NCI-H774 (cell line): ENCODE data around the gene TTC34.

Experiments
- DNase-seq: peaks from one replicate; lab custom pipeline; 2025; lab: John Stamatoyannopoulos, UW

Gene TTC34

DNA sequence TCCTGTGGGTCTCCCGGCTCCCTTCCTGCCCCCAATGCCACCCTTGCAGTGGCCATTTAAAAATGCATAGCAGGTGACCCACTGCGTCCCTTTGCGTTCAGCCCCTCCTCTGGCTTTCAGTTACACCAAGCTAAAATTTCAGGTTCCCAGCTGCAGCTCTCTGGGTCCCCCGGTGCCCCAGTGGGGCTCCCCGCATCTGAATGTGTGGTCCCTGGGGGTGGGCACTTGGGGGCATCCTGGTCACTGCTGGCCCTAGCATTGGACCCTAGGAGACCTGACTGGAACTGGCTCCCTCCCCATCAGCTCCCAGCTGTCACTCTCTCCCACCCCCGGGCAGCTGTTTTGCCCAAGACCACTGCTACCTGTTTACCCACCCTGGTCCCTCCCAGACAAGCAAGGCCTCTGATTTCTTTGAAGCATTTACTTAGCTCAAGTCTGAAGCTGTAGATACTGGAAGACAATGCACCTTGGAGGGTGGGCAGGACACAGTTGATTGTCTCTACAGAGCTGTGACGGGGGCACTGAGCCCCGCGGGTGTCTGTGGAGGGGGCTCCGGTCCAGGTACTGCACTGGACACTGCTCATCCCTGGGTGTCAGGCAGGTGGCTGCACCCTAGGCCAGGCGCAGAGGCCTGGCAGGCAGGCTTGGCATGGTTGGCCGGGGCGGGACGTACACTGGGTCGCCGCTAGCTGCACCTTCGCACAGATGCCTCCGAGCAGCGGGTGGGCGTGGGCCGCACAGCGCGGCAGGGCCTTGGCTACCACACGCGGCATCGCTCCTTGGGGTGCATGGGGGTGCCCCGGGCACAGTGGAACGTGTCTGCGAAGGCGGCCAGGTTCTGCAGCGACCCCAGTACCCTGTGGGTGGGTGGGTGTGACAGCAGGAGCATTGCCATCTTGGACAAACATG lies 211.0 kb downstream of the TTC34 start:
- no peak for DNase-seq

DNA sequence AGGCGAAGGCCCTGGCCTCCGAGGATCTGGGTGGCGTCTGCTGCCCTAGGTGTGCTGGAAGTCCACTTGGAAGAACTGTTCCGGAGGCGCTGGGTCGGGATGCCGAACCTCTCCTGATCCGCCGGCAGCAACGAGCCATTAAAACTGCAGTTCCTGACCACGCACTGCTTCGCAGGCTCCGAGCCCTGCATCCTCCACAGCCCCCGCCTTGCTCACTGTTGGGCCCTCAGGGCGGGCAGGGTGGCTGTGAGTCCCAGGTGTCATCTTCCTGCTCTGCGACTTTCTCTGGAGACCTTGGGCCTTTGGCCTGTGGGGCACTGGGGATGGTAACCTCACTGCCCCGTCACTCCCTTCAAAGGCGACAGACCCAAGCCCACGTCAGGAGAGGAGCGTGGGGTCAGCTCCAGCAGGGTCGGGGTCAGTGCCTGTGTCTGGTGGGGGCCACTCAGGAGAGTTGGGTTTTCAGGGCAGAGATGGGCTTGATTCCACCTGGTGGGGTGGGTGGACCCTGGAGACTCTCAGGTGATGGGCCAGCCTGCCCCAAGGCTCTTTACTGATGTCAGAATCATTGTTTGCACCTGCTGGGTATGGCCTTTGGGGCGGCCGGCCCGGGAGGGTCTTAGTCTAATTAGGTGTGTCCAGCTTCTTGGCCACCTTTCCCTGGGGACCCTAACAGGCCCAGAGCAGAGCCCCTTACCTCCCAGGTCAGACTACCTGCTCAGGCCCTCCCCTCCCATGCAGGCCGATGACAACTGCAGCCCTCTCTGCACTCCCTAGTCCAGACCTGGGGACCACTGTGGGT lies 211.9 kb downstream of the TTC34 start:
- no peak for DNase-seq

DNA sequence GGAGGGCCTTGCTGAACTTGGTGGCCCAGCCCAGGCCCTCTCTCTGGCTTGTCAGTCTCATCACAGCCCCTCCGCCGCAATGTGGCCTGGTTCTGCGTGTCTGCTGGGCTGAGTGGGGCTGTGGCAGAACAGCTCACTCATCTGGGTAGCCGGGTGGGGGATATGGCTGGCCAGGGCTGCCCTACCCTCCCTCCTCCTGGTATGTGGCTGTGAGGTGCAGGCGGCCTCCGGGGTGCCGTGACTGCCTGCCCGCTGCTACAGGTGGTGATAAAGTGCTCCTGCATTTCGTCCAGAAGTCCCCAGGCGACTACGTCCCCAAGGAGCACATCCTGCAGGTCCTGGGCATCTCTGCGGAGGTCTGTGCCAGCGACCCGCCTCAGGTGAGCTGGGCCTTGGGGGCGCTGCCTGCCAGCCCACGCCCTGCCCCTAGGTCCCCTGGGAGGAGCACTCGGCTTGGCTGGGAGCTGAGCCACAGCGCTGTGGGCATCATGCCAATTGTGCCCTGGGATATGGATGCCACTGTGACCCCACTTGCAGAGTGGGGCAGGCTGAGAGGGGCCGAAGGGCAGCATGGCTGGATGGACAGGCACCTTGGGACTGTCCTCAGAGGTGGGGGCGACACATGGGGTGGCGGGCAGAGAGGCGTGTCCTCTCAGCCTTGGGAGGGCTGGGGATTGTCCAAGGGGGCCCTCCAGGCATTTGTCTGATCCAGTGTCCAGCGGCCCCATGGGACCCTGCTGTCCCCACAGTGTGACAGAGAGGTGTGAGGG lies 212.6 kb downstream of the TTC34 start:
- no peak for DNase-seq

DNA sequence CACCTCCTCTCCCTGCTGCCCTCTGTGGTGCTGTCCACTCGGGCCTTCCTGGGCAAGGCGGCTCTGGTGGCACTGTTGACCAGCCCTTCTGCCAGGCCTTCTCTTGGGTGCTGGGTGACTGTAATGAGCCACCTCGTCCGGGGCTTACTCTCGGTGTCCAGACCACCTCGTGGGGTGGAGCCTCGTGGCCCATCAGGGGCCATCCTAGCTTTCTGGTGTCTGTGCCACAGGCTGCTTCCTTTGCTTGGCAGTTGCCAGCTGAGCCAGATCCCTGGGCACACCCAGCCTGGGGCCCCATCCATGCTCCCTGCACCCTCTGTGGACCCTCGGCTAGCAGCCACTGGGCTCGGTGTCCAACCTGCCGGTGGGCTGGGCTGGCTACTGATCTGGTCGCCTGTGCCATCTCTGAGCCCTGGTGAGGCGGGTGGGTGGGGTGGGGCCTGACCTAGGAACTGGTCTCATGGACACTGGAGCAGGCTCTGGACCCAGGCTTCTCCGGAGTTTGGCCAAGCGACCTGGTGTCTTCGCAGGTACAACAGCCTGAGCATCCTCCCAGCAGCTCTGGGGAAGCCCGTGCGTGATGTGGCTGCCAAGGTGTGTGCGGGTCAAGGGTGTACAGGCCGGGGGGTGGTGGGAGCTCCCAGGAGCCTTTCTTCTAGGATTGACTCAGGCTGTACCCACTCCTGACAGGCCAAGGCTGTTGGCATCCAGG lies 213.5 kb downstream of the TTC34 start:
- no peak for DNase-seq

DNA sequence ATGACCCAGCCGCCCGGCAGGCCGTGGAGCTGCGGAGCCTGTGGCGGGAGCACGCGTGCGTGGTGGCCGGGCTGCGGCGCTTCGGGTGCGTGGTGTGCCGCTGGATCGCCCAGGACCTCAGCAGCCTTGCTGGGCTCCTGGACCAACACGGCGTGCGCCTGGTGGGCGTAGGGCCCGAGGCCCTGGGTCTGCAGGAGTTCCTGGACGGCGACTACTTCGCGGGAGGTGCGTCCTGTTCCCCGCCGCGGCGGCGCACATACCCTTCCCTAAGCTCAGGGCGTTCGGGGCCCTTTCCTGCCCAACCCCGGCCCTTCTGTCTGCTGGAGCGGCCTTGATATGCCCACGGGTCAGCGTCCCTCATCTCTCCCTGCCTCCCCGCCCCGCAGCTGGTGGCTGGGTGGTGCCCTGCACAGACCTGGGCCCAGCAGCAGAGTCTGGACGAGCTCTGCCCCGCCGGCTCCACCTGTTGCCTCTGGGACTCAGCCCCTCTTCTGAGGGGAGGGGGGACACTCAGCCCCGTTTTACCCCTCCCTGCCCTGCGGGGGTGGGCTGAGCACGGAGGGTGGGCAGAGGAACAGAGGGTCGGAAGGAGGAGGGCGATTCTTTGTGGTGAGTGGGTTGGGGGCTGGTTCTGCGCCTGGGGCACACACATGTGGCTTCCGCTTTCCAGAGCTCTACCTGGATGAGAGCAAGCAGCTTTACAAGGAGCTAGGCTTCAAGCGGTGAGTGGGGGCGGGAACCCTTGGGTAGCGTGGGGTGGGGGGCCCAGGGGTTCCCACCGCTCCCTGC lies 214.2 kb downstream of the TTC34 start:
- DNase-seq: no peak

DNA sequence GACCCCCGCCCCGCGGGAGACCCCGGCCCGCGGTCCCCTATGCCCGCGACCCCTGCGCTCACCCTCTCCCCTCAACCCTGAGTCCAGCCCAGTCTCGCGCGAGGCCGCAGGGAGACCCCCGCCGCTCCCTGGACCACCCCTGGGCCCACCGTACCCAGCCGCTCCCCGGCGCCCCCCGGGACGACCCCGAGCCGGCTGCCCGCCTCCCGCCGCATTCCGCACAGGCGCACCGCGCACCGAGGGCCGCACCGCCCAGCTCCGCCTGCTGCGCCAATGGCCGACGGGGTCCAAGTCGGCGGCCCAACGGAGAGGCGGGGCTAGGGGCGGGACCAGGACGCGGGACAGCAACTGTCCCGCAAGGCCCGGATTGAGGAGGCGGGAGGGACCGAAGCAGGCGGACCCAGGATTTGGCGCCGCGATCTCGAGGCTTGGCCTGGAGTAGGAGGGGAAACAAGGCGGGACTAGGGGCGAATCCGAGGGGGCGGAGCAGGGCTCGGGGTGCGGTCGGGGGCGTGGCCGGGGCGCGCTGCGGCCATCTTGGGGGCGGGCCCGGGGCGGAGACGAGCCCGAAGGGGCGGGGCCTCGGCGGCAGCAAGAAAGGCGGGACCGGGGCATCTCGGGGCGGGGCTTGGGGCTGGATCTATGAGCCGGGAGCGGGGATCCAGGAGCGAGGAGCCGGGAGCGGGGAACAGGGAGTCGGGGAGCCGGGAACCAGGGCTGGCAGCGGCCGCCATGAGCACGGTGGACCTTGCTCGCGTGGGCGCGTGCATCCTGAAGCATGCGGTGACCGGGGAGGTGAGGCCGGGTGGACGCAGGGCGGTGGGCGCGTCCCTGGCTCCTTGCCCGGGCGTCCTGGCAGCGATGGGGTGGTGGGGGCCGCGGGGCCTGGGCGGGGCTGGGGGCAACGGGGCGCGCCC lies 215.1 kb downstream of the TTC34 start, which contains the start of gene PRXL2B:
Gene PRXL2B, plus strand, starts transcription at position 624 of the 917 bp plus-strand sequence. Its CDS starts 109 bp downstream, at position 733.
- peak; percentile 85 for DNase-seq
